Measurements from ENCODE around the gene SLX4IP.

DNA sequence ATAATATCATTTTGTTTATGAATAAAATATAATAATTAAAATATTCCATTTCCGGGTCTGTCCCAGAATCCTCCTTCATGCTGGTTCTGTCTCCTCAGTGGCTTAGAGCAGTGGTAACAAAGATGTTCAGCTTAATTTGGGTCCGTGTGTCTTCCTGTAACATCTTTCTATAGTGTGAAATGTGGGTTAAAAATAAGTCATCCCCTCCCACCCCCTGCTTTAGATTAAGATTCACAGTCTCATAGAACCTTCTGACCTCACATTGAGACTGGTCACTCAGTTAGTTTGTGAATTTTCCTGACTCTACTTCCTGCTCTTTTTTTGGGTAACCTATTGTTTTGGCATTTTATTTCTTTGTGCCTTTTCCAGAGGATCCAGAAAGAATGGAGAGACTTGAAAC lies 55.2 kb downstream of the SLX4IP start:
- TF ChIP-seq, protein P1, sequence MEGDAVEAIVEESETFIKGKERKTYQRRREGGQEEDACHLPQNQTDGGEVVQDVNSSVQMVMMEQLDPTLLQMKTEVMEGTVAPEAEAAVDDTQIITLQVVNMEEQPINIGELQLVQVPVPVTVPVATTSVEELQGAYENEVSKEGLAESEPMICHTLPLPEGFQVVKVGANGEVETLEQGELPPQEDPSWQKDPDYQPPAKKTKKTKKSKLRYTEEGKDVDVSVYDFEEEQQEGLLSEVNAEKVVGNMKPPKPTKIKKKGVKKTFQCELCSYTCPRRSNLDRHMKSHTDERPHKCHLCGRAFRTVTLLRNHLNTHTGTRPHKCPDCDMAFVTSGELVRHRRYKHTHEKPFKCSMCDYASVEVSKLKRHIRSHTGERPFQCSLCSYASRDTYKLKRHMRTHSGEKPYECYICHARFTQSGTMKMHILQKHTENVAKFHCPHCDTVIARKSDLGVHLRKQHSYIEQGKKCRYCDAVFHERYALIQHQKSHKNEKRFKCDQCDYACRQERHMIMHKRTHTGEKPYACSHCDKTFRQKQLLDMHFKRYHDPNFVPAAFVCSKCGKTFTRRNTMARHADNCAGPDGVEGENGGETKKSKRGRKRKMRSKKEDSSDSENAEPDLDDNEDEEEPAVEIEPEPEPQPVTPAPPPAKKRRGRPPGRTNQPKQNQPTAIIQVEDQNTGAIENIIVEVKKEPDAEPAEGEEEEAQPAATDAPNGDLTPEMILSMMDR (IDR thresholded peaks at IDR 0.05): no peak
- TF ChIP-seq EZH2 (IDR thresholded peaks at IDR 0.05; ENCODE audit: borderline replicate concordance, insufficient read depth, low read depth, low read length, poor library complexity, severe bottlenecking): no peak

Measured in B cell (primary cell).